Kidney capillary endothelial cell (primary cell): Measurements from ENCODE around the gene G6PD.

Source experiments
- DNase-seq: peaks from one replicate; pipeline ENCODE4 v3.0.0-alpha.2; 2018; ENCODE audit warnings: low spot score

Gene G6PD

GRCh38 chrX:154487518-154488290, 58.9 kb downstream of the G6PD start:
- no peak for DNase-seq

GRCh38 chrX:154486396-154487207, 60.0 kb downstream of the G6PD start, which contains the start of gene UBL4A:
UBL4A (minus strand) TSS chrX:154486615; CDS start chrX:154486584, 31 bp downstream.
- no peak for DNase-seq

- no peak for DNase-seq
Observed at GRCh38 chrX:154486052-154486395, 60.6 kb downstream of the G6PD start.

GRCh38 chrX:154485150-154486051, 61.2 kb downstream of the G6PD start:
- DNase-seq: no peak

GRCh38 chrX:154484255-154485149, 62.1 kb downstream of the G6PD start:
- DNase-seq: no peak

- DNase-seq: no peak
Observed at GRCh38 chrX:154483325-154483724, 63.3 kb downstream of the G6PD start.

- DNase-seq: no peak
Observed at GRCh38 chrX:154482786-154483185, 63.9 kb downstream of the G6PD start.

- DNase-seq: no peak
Observed at GRCh38 chrX:154481911-154482601, 64.6 kb downstream of the G6PD start.
